Smooth muscle cell (in vitro differentiated cells): ENCODE measurements around the gene TMEM255A. TPM values are rescaled to one million over a fixed set of nuclear protein-coding genes. Genes with fewer than 3 reads are reported as not detected.

Experiments
- DNase-seq: peaks from one replicate; lab custom pipeline; 2025; ENCODE audit not compliant: unreplicated experiment; lab: John Stamatoyannopoulos, UW
- H2AFZ ChIP-seq: fragments of 200-600 bp; sonication (generic); 2 replicates; pipeline ENCODE4 v1.6.0; 2016; ENCODE audit warnings: antibody characterized with exemption, low read depth, mild to moderate bottlenecking
- H3F3A ChIP-seq: fragments of 200-600 bp; sonication (generic); 2 replicates; pipeline ENCODE4 v1.6.0; 2017; ENCODE audit warnings: antibody characterized with exemption, low read depth
- H3K27ac ChIP-seq: fragments of 200-600 bp; sonication (generic); 2 replicates; pipeline ENCODE4 v1.5.1; 2016; ENCODE audit warnings: low read depth, mild to moderate bottlenecking
- H3K27me3 ChIP-seq: fragments of 200-600 bp; sonication (generic); 2 replicates; pipeline ENCODE4 v1.6.1; 2016; ENCODE audit warnings: low read depth, mild to moderate bottlenecking
- H3K36me3 ChIP-seq: fragments of 200-600 bp; sonication (generic); 2 replicates; pipeline ENCODE4 v1.5.1; 2016; ENCODE audit warnings: low read depth
- H3K4me1 ChIP-seq: fragments of 200-600 bp; sonication (generic); 2 replicates; pipeline ENCODE4 v1.5.1; 2016; ENCODE audit warnings: low read depth
- H3K4me2 ChIP-seq: fragments of 200-600 bp; sonication (generic); 2 replicates; pipeline ENCODE4 v1.6.0; 2016; ENCODE audit warnings: mild to moderate bottlenecking
- H3K4me3 ChIP-seq: fragments of 200-600 bp; sonication (generic); 2 replicates; pipeline ENCODE4 v1.5.1; 2016; ENCODE audit warnings: mild to moderate bottlenecking
- H3K79me2 ChIP-seq: fragments of 200-600 bp; sonication (generic); 2 replicates; pipeline ENCODE4 v1.6.0; 2016; ENCODE audit warnings: low read depth, mild to moderate bottlenecking
- H3K9ac ChIP-seq: fragments of 200-600 bp; sonication (generic); 2 replicates; pipeline ENCODE4 v1.6.0; 2016; ENCODE audit warnings: low read depth
- H3K9me3 ChIP-seq: fragments of 200-600 bp; sonication (generic); replicated peaks from 2 replicates; pipeline ENCODE4 v1.5.1; 2016; ENCODE audit warnings: low read depth
- H4K20me1 ChIP-seq: fragments of 200-600 bp; sonication (generic); 2 replicates; pipeline ENCODE4 v1.6.0; 2016; ENCODE audit warnings: low read depth
- CTCF ChIP-seq: fragments of 200-600 bp; sonication (generic); IDR thresholded peaks from 2 replicates; pipeline ENCODE4 v1.5.1; 2017; ENCODE audit warnings: borderline replicate concordance, mild to moderate bottlenecking, antibody characterized with exemption; ENCODE audit not compliant: insufficient read depth, poor library complexity, severe bottlenecking
- WGBS: methylation state at CpG from one replicate; pipeline ENCODE4 v1.1.7; 2016; ENCODE audit warnings: low lambda C conversion rate; 5-methylcytosine and 5-hydroxymethylcytosine counted together
- polyA plus RNA-seq: library from polyadenylated mRNA; unstranded; fragments of >200 nt; fragmentation: Nextera tagmentation; extraction: Ambion mirVana; gene quantifications from 2 replicates; pipeline ENCODE4 v1.2.1, GENCODE V29; 2016
- total RNA-seq: library from RNA; depleted of rRNA; stranded (reverse); fragments of >200 nt; gene quantifications from 2 replicates; pipeline ENCODE4 v1.2.3, GENCODE V29; 2014

TMEM255A gene
- total and polyA plus RNA-seq, 2 experiments from 2014 or later, result 0.04 TPM; not detected in 1

- no peak for TF ChIP-seq CTCF
- Histone ChIP-seq H3K27me3 (no peaks in the 10 kb centered on the region), H3K4me1 (peaks cover 4% of the 10 kb centered on the region), H3K4me3 (peak overlapping the region; percentile 62), H3K9me3 (no peaks in the 10 kb centered on the region), H2AFZ (peak overlapping the region; percentile 97), H4K20me1 (no peaks in the 10 kb centered on the region), H3K36me3 (no peaks in the 10 kb centered on the region), H3K4me2 (peak overlapping the region; percentile 91), H3K9ac (peak overlapping the region; percentile 77), H3K27ac (peak overlapping the region; percentile 61), H3F3A (no peaks in the 10 kb centered on the region), H3K79me2 (no peaks in the 10 kb centered on the region)
- 32% methylated on average over 16 of the region's 16 CpGs for whole genome bisulfite sequencing
- DNase-seq, result no peak
Observed at GRCh38 chrX:120244395-120244734, 66.9 kb downstream of the TMEM255A start.

GRCh38 chrX:120242813-120243212 lies 68.4 kb downstream of the TMEM255A start:
- H3K27me3 ChIP-seq, result no peaks in the 10 kb centered on the region
- DNase-seq, result no peak
- no peak overlapping the region for H3K9ac ChIP-seq
- H3K4me3 ChIP-seq, result no peak overlapping the region
- no peaks in the 10 kb centered on the region for H3K79me2 ChIP-seq
- no peak overlapping the region for H2AFZ ChIP-seq
- no peaks in the 10 kb centered on the region for H3F3A ChIP-seq
- no peaks in the 10 kb centered on the region for H3K9me3 ChIP-seq
- H3K4me1 ChIP-seq, result peaks cover 4% of the 10 kb centered on the region
- TF ChIP-seq CTCF, result no peak
- no peak overlapping the region for H3K27ac ChIP-seq
- no peak overlapping the region for H3K4me2 ChIP-seq
- H3K36me3 ChIP-seq, result no peaks in the 10 kb centered on the region
- no peaks in the 10 kb centered on the region for H4K20me1 ChIP-seq
- WGBS, result 80% methylated on average over 5 of the region's 5 CpGs

- no peak for TF ChIP-seq CTCF
- Histone ChIP-seq H3K79me2 (no peaks in the 10 kb centered on the region), H2AFZ (no peak overlapping the region), H3K27ac (no peak overlapping the region), H3K27me3 (no peaks in the 10 kb centered on the region), H3K9me3 (no peaks in the 10 kb centered on the region), H3K4me3 (no peak overlapping the region), H3K9ac (no peak overlapping the region), H3F3A (no peaks in the 10 kb centered on the region), H3K4me2 (no peak overlapping the region), H3K4me1 (peaks cover under 1% of the 10 kb centered on the region), H3K36me3 (no peaks in the 10 kb centered on the region), H4K20me1 (no peaks in the 10 kb centered on the region)
- DNase-seq, result no peak
- WGBS, result 75% methylated on average over 4 of the region's 4 CpGs
Observed at GRCh38 chrX:120238933-120239332, 72.3 kb downstream of the TMEM255A start.

GRCh38 chrX:120236687-120237479 lies 74.4 kb downstream of the TMEM255A start:
- H3K79me2 ChIP-seq, result no peaks in the 10 kb centered on the region
- H3K36me3 ChIP-seq, result no peaks in the 10 kb centered on the region
- no peaks in the 10 kb centered on the region for H4K20me1 ChIP-seq
- H2AFZ ChIP-seq, result no peak overlapping the region
- H3K4me3 ChIP-seq, result no peak overlapping the region
- H3K9me3 ChIP-seq, result no peaks in the 10 kb centered on the region
- H3K27ac ChIP-seq, result no peak overlapping the region
- no peaks in the 10 kb centered on the region for H3K27me3 ChIP-seq
- TF ChIP-seq CTCF, result no peak
- no peak for DNase-seq
- 88% methylated on average over 3 of the region's 3 CpGs for WGBS
- H3K4me1 ChIP-seq, result no peaks in the 10 kb centered on the region
- no peaks in the 10 kb centered on the region for H3F3A ChIP-seq
- no peak overlapping the region for H3K9ac ChIP-seq
- no peak overlapping the region for H3K4me2 ChIP-seq
